Mucosa of rectum (tissue), 2 donors: ENCODE measurements around the gene MXI1.

Experiments used
- H3K27ac ChIP-seq, 2 donors: one replicate each; pipeline ENCODE4 v1.7.0; 2013; ENCODE audit warnings: inconsistent platforms in 2 of 2, low read depth in 2 of 2, low read length in 2 of 2
- H3K27me3 ChIP-seq, 2 donors: one replicate each; pipeline ENCODE4 v1.7.0; 2013; ENCODE audit warnings: low read length in 2 of 2; ENCODE audit not compliant: control insufficient read depth in 2 of 2, insufficient read depth in 2 of 2
- H3K36me3 ChIP-seq, 2 donors: one replicate each; pipeline ENCODE4 v1.7.0; 2013; ENCODE audit warnings: low read length in 2 of 2; ENCODE audit not compliant: control insufficient read depth in 2 of 2, insufficient read depth in 2 of 2
- H3K4me1 ChIP-seq, 2 donors: one replicate each; pipeline ENCODE4 v1.7.0; 2013; ENCODE audit warnings: low read length in 2 of 2, mild to moderate bottlenecking in 1 of 2; ENCODE audit not compliant: control insufficient read depth in 2 of 2, insufficient read depth in 2 of 2
- H3K4me3 ChIP-seq, 2 donors: one replicate each; pipeline ENCODE4 v1.7.0; 2013; ENCODE audit warnings: low read length in 2 of 2
- H3K9ac ChIP-seq, 2 donors: one replicate each; pipeline ENCODE4 v1.7.0; 2013; ENCODE audit warnings: low read length in 2 of 2, low read depth in 1 of 2, mild to moderate bottlenecking in 1 of 2
- H3K9me3 ChIP-seq, 2 donors: one replicate each; pipeline ENCODE4 v1.7.0; 2013; ENCODE audit warnings: low read length in 2 of 2; ENCODE audit not compliant: control insufficient read depth in 2 of 2
- donor health status: healthy.
- donor health status: Normal muscosa, but diverticular disease.

The MXI1 gene

GRCh38 chr10:110252151-110252550, 44.7 kb downstream of the MXI1 start:
- Histone ChIP-seq H3K4me3 (no peak overlapping the region), H3K9me3 (no peaks in the 10 kb centered on the region), H3K27ac (no peak overlapping the region)

GRCh38 chr10:110254467-110254866, 47.1 kb downstream of the MXI1 start:
- no peaks in the 10 kb centered on the region for H3K9me3 ChIP-seq
- H3K27ac ChIP-seq: no peak overlapping the region
- H3K9ac ChIP-seq: no peak overlapping the region
- H3K36me3 ChIP-seq: no peaks in the 10 kb centered on the region
- H3K27me3 ChIP-seq: no peaks in the 10 kb centered on the region
- no peak overlapping the region for H3K4me3 ChIP-seq
- no peaks in the 10 kb centered on the region for H3K4me1 ChIP-seq

More at GRCh38 chr10:110252151-110252550, 44.7 kb downstream of the MXI1 start:
- Histone ChIP-seq H3K36me3 (no peaks in the 10 kb centered on the region), H3K27me3 (no peaks in the 10 kb centered on the region), H3K4me1 (no peaks in the 10 kb centered on the region), H3K9ac (no peak overlapping the region)

- Histone ChIP-seq H3K27me3 (no peaks in the 10 kb centered on the region), H3K36me3 (no peaks in the 10 kb centered on the region), H3K27ac (no peak overlapping the region), H3K9ac (no peak overlapping the region), H3K9me3 (no peaks in the 10 kb centered on the region), H3K4me3 (no peak overlapping the region), H3K4me1 (no peaks in the 10 kb centered on the region)
These were observed 51.1 kb downstream of the MXI1 start for GRCh38 chr10:110258542-110258941.

- Histone ChIP-seq H3K9me3 (no peaks in the 10 kb centered on the region), H3K9ac (no peak overlapping the region), H3K27me3 (no peaks in the 10 kb centered on the region), H3K4me3 (no peak overlapping the region), H3K36me3 (no peaks in the 10 kb centered on the region), H3K27ac (no peak overlapping the region), H3K4me1 (no peaks in the 10 kb centered on the region)
These were observed 51.9 kb downstream of the MXI1 start for GRCh38 chr10:110259317-110259716.

GRCh38 chr10:110260746-110261477, 53.5 kb downstream of the MXI1 start:
- no peak overlapping the region for H3K27ac ChIP-seq
- no peaks in the 10 kb centered on the region for H3K36me3 ChIP-seq
- no peak overlapping the region for H3K9ac ChIP-seq

GRCh38 chr10:110263164-110263563, 55.8 kb downstream of the MXI1 start:
- no peaks in the 10 kb centered on the region for H3K27me3 ChIP-seq
- no peaks in the 10 kb centered on the region for H3K36me3 ChIP-seq
- H3K4me3 ChIP-seq: no peak overlapping the region
- no peaks in the 10 kb centered on the region for H3K4me1 ChIP-seq
- H3K27ac ChIP-seq: no peak overlapping the region
- no peak overlapping the region for H3K9ac ChIP-seq
- no peaks in the 10 kb centered on the region for H3K9me3 ChIP-seq

More at GRCh38 chr10:110260746-110261477, 53.5 kb downstream of the MXI1 start:
- H3K9me3 ChIP-seq: no peaks in the 10 kb centered on the region
- no peaks in the 10 kb centered on the region for H3K4me1 ChIP-seq
- H3K4me3 ChIP-seq: no peak overlapping the region
- H3K27me3 ChIP-seq: no peaks in the 10 kb centered on the region

GRCh38 chr10:110265573-110266193, 58.3 kb downstream of the MXI1 start:
- no peak overlapping the region for H3K4me3 ChIP-seq
- peaks cover 0 to 16% of the 10 kb centered on the region in 2 donors for H3K4me1 ChIP-seq
- H3K27me3 ChIP-seq: no peaks in the 10 kb centered on the region
- H3K27ac ChIP-seq: no peak overlapping the region
- no peak overlapping the region for H3K9ac ChIP-seq
- H3K9me3 ChIP-seq: no peaks in the 10 kb centered on the region
- H3K36me3 ChIP-seq: no peaks in the 10 kb centered on the region

GRCh38 chr10:110267276-110267675, 59.9 kb downstream of the MXI1 start:
- no peaks in the 10 kb centered on the region for H3K9me3 ChIP-seq
- no peak overlapping the region for H3K9ac ChIP-seq
- no peaks in the 10 kb centered on the region for H3K27me3 ChIP-seq
- peaks cover 0 to 20% of the 10 kb centered on the region in 2 donors for H3K4me1 ChIP-seq
- no peaks in the 10 kb centered on the region for H3K36me3 ChIP-seq
- no peak overlapping the region for H3K4me3 ChIP-seq
- no peak overlapping the region for H3K27ac ChIP-seq

GRCh38 chr10:110268442-110268841, 61.0 kb downstream of the MXI1 start:
- no peak overlapping the region for H3K4me3 ChIP-seq
- peaks cover 0 to 20% of the 10 kb centered on the region in 2 donors for H3K4me1 ChIP-seq
- no peak overlapping the region for H3K9ac ChIP-seq
- H3K9me3 ChIP-seq: no peaks in the 10 kb centered on the region
- H3K36me3 ChIP-seq: no peaks in the 10 kb centered on the region
- no peak overlapping the region for H3K27ac ChIP-seq
- H3K27me3 ChIP-seq: no peaks in the 10 kb centered on the region

- no peaks in the 10 kb centered on the region for H3K9me3 ChIP-seq
- H3K4me1 ChIP-seq: peaks cover 0 to 20% of the 10 kb centered on the region in 2 donors
- H3K27me3 ChIP-seq: no peaks in the 10 kb centered on the region
- H3K36me3 ChIP-seq: no peaks in the 10 kb centered on the region
- peak overlapping the region in 1 of 2 donors; percentile 43 for H3K4me3 ChIP-seq
- peak overlapping the region in 1 of 2 donors; percentile 71 for H3K27ac ChIP-seq
- H3K9ac ChIP-seq: no peak overlapping the region
These were observed 61.6 kb downstream of the MXI1 start for GRCh38 chr10:110268971-110269370.
